OCI-LY1 (cell line): Measurements from ENCODE around the gene MAP1S.

Experiments
- CTCF ChIP-seq: fragments of 200-600 bp; sonication (generic), shearing (Covaris generic); IDR thresholded peaks from 2 replicates; pipeline ENCODE4 v1.5.1; 2017; ENCODE audit warnings: mild to moderate bottlenecking, antibody characterized with exemption, low read length, moderate library complexity, mixed read lengths
- EZH2 ChIP-seq: fragments of 200-600 bp; sonication (generic), shearing (Covaris generic); IDR thresholded peaks from 2 replicates; pipeline ENCODE4 v1.8.0; 2017; ENCODE audit warnings: borderline replicate concordance, mixed run types, mild to moderate bottlenecking, antibody characterized with exemption, low read length, moderate library complexity, mixed read lengths

DNA sequence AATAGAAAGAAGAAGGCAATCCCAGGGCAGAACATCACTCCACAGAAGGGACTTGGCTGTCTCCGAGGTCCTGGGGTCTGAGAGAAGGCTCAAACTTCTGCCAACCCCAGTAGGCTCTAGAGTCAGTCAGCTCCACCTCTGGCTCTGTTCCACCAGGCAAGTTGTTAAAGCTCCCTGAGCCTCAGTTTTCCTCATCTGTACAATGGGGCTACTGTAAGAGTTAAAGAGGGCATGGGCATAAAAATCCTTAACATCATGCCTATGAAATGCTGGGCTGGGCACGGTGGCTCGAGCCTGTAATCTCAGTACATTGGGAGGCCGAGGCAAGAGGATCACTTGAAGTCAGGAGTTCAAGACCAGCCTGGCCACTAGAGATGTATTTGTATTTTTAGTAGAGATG, 36.2 kb upstream of the MAP1S start:
- TF ChIP-seq CTCF (no peak), EZH2 (no peak)
